NB4 (cell line): ENCODE measurements around the gene RERE.

Experiments
- DNase-seq: peaks from one replicate; pipeline ENCODE4 v3.0.0; 2010; ENCODE audit warnings: low read depth
- H3K4me3 ChIP-seq: one replicate; pipeline ENCODE4 v1.5.1; 2011; ENCODE audit warnings: mild to moderate bottlenecking, low read depth, low read length, moderate library complexity
- MYC ChIP-seq: IDR thresholded peaks from 2 replicates; pipeline ENCODE4 v1.6.1; 2011; ENCODE audit warnings: low read depth, low read length
- POLR2A ChIP-seq: IDR thresholded peaks from 2 replicates; pipeline ENCODE4 v1.6.1; 2011; ENCODE audit warnings: mild to moderate bottlenecking; ENCODE audit not compliant: insufficient read length; ENCODE audit errors: extremely low read depth
- TF ChIP-seq, protein P1 (sequence below): IDR thresholded peaks from one replicate; pipeline ENCODE4 v1.5.1; 2012; ENCODE audit warnings: low read depth, low read length
- TF ChIP-seq, protein P2 (sequence below): IDR thresholded peaks from 2 replicates; pipeline ENCODE4 v1.6.1; 2011; ENCODE audit warnings: low read depth, low read length

The RERE gene

DNA sequence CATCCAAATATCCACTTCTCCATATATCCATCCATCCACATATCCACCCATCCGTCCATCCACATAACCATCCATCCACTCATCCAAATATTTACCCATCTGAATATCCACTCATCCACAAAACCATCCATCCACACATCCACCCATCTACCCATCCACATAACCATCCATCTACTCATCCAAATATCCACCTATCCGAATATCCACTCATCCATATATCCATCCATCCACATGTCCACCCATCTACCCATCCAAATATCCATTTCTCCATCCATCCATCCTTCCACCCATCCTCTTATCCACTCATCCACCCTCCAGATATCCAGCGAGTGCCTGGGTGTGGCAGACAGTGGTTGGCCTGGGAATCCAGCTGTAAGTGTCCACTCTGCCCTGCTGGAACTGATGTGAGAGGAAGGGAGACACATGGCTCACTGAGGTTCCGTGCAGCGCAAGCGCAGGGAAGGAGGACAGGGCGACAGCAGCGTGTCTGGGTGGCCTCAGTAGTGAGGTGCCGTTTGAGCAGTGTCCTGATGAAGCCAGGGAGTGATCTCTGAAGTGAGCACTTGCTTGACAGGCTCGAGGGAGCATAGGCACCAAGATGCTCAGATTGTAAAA is 472.4 kb downstream of the RERE start:
- TF ChIP-seq, protein P1, sequence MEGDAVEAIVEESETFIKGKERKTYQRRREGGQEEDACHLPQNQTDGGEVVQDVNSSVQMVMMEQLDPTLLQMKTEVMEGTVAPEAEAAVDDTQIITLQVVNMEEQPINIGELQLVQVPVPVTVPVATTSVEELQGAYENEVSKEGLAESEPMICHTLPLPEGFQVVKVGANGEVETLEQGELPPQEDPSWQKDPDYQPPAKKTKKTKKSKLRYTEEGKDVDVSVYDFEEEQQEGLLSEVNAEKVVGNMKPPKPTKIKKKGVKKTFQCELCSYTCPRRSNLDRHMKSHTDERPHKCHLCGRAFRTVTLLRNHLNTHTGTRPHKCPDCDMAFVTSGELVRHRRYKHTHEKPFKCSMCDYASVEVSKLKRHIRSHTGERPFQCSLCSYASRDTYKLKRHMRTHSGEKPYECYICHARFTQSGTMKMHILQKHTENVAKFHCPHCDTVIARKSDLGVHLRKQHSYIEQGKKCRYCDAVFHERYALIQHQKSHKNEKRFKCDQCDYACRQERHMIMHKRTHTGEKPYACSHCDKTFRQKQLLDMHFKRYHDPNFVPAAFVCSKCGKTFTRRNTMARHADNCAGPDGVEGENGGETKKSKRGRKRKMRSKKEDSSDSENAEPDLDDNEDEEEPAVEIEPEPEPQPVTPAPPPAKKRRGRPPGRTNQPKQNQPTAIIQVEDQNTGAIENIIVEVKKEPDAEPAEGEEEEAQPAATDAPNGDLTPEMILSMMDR: no peak
- no peak for TF ChIP-seq POLR2A
- TF ChIP-seq MYC: no peak
- TF ChIP-seq, protein P2, sequence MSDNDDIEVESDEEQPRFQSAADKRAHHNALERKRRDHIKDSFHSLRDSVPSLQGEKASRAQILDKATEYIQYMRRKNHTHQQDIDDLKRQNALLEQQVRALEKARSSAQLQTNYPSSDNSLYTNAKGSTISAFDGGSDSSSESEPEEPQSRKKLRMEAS: no peak
- no peak overlapping the region for H3K4me3 ChIP-seq
- DNase-seq: no peak

DNA sequence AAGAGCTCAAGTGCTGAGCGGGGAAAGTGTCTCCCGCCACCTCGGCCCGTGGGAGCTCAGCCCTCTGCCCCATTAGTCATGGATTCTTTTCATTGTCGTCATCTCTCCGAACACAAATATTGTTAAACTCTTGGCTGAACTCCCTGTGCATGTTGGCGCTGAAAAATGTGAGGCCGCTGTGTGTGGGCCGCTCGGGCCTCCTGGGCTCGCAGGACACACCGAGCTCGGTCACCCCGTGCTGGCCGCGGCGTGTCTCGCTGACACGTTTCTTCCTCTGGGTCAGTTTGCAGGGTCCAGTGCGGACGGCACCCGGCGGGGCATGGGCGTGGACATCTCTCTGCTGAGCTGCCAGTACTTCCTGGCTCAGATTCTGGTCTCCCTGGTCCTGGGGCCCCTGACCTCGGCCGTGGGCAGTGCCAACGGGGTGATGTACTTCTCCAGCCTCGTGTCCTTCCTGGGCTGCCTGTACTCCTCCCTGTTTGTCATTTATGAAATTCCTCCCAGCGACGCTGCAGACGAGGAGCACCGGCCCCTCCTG is 473.9 kb downstream of the RERE start:
- H3K4me3 ChIP-seq: no peak overlapping the region
- TF ChIP-seq, protein P1: no peak
- TF ChIP-seq POLR2A: no peak
- TF ChIP-seq, protein P2: no peak
- no peak for TF ChIP-seq MYC
- no peak for DNase-seq

DNA sequence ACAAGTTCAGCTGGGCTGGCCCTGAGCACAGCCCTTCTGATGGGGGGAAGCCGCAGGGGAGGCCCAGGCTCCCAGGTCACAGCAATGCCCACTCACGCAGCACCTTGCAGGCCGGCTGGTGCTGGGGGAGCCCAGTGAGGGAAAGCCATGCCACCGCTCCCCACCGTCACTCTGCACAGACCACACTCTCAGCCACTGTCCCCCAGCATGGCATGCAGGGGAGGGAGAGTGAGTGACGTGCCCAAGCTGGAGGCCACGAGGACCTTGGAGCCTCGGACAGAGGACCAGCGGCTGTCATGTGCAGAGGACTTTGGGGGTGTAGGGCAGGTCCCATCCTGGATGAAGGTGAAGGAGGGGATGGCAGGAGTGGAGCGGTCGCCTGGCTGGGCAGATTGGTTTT is 474.4 kb downstream of the RERE start:
- DNase-seq: no peak
- H3K4me3 ChIP-seq: no peak overlapping the region
- TF ChIP-seq MYC (no peak), POLR2A (no peak)
- TF ChIP-seq, protein P1: no peak
- TF ChIP-seq, protein P2: no peak

DNA sequence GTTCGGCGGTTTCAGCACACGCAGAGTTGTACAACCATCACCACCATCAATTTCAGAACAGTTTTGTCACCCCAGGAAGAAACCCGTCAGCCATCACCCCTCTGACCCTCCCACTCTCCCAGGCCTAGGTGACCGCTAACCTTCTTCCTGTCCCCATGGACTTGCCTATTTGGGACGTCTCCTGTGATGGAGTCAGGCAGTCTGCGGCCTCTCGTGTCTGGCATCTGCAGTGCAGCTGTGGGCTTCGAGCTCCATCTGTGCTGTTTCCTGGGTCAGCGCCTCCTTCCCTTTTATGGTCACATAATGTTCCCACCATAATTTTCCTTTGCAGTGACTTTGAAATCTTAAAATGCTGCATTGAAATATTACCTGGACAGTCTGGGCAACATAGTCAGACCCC is 475.1 kb downstream of the RERE start:
- no peak for DNase-seq
- no peak overlapping the region for H3K4me3 ChIP-seq
- TF ChIP-seq MYC (no peak), POLR2A (no peak)
- TF ChIP-seq, protein P1: no peak
- TF ChIP-seq, protein P2: no peak

DNA sequence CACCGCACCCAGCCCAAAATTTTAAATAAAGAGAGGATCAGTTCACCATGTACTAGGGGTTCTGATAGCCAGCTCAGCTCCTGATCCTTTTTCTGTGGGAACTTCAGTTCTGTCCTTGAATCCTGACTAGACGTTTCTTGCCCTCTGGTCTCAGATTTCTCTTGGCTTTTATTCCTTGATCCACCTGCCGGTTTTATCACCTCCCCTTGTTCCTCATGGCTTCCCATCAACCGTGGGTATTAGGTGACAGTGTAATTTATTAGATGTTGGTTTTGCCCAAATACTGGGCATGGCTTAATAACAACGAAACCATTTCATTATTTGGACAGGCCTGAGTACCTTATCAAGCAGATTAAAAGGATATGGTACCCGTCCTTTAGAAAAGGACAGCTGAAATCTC is 477.0 kb downstream of the RERE start:
- no peak for DNase-seq
- TF ChIP-seq, protein P2: no peak
- H3K4me3 ChIP-seq: no peak overlapping the region

DNA sequence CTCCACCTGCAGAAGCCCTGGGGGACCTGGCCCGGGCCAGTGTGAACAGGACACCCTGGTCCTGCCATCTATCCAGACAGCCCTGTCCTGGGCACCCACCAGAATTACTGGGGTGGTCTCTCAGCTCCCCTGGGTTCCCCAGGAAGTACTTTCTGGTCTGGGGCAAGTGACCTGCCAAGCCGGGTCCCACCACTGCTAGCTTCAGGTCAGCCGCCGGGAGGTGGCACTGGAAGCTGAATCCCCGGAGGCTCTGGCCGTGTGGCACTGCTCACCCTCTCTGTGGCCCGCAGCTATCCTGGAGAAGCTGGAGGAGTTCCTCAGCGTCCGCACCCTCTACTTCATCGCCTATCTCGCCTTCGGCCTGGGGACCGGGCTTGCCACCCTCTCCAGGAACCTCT is 478.2 kb downstream of the RERE start:
- H3K4me3 ChIP-seq: no peak overlapping the region
- DNase-seq: no peak
- TF ChIP-seq, protein P2: no peak
- no peak for TF ChIP-seq MYC
- TF ChIP-seq POLR2A: no peak
- TF ChIP-seq, protein P1: no peak
